ENCODE results near the gene GMDS.

GMDS gene

GRCh38 chr6:1854296-1854695, 391.1 kb downstream of the GMDS start:
- H3K27ac ChIP-seq (ENCODE audit: low read length): no peak overlapping the region
- H3K9me3 ChIP-seq (replicated peaks; ENCODE audit: insufficient read depth, low read length): no peaks in the 10 kb centered on the region
- H3K4me1 ChIP-seq (ENCODE audit: low read length): no peaks in the 10 kb centered on the region
- no peak for TF ChIP-seq EZH2 (optimal IDR thresholded peaks at IDR 0.05; ENCODE audit: low read depth, low read length)
- no peak for TF ChIP-seq EZH2phosphoT487 (IDR thresholded peaks at IDR 0.05; ENCODE audit: low read length)
- no peak for TF ChIP-seq CTCF (IDR thresholded peaks at IDR 0.05; ENCODE audit: low read length)
- no peak overlapping the region for H3K4me3 ChIP-seq (ENCODE audit: low read length)
- H3K9me2 ChIP-seq (replicated peaks; ENCODE audit: insufficient read depth, low read length): no peaks in the 10 kb centered on the region
- H3K27me3 ChIP-seq (replicated peaks; ENCODE audit: insufficient read depth, low read length): no peaks in the 10 kb centered on the region
- H3F3A ChIP-seq (ENCODE audit: insufficient read depth, low read length): no peaks in the 10 kb centered on the region
- DNase-seq: no peak
- H4K20me1 ChIP-seq (ENCODE audit: insufficient read depth, low read length): no peaks in the 10 kb centered on the region
- no peak overlapping the region for H3K9ac ChIP-seq (ENCODE audit: low read length)
- H3K4me2 ChIP-seq (ENCODE audit: low read depth, low read length): no peak overlapping the region
- H2AFZ ChIP-seq (ENCODE audit: low read length): no peak overlapping the region
- H3K36me3 ChIP-seq (replicated peaks; ENCODE audit: insufficient read depth, low read length): no peaks in the 10 kb centered on the region
- H3K79me2 ChIP-seq (ENCODE audit: low read length): no peaks in the 10 kb centered on the region

GRCh38 chr6:1853761-1854160, 391.6 kb downstream of the GMDS start:
- Histone ChIP-seq H3K4me2 (ENCODE audit: low read depth, low read length) (no peak overlapping the region), H3K36me3 (replicated peaks; ENCODE audit: insufficient read depth, low read length) (no peaks in the 10 kb centered on the region), H3K27me3 (replicated peaks; ENCODE audit: insufficient read depth, low read length) (no peaks in the 10 kb centered on the region), H3K9me3 (replicated peaks; ENCODE audit: insufficient read depth, low read length) (no peaks in the 10 kb centered on the region), H3K4me1 (ENCODE audit: low read length) (no peaks in the 10 kb centered on the region), H3K27ac (ENCODE audit: low read length) (no peak overlapping the region), H2AFZ (ENCODE audit: low read length) (no peak overlapping the region), H3K4me3 (ENCODE audit: low read length) (no peak overlapping the region), H3F3A (ENCODE audit: insufficient read depth, low read length) (no peaks in the 10 kb centered on the region), H3K9ac (ENCODE audit: low read length) (no peak overlapping the region), H4K20me1 (ENCODE audit: insufficient read depth, low read length) (no peaks in the 10 kb centered on the region), H3K79me2 (ENCODE audit: low read length) (no peaks in the 10 kb centered on the region), H3K9me2 (replicated peaks; ENCODE audit: insufficient read depth, low read length) (no peaks in the 10 kb centered on the region)
- DNase-seq: no peak
- no peak for TF ChIP-seq EZH2 (optimal IDR thresholded peaks at IDR 0.05; ENCODE audit: low read depth, low read length)
- TF ChIP-seq EZH2phosphoT487 (IDR thresholded peaks at IDR 0.05; ENCODE audit: low read length): no peak
- TF ChIP-seq CTCF (IDR thresholded peaks at IDR 0.05; ENCODE audit: low read length): no peak

- Histone ChIP-seq H3K9me2 (replicated peaks; ENCODE audit: insufficient read depth, low read length) (no peaks in the 10 kb centered on the region), H3K4me1 (ENCODE audit: low read length) (no peaks in the 10 kb centered on the region), H3F3A (ENCODE audit: insufficient read depth, low read length) (no peaks in the 10 kb centered on the region), H3K79me2 (ENCODE audit: low read length) (no peaks in the 10 kb centered on the region), H4K20me1 (ENCODE audit: insufficient read depth, low read length) (no peaks in the 10 kb centered on the region), H3K27ac (ENCODE audit: low read length) (no peak overlapping the region), H3K4me2 (ENCODE audit: low read depth, low read length) (no peak overlapping the region), H2AFZ (ENCODE audit: low read length) (no peak overlapping the region), H3K27me3 (replicated peaks; ENCODE audit: insufficient read depth, low read length) (no peaks in the 10 kb centered on the region), H3K4me3 (ENCODE audit: low read length) (no peak overlapping the region), H3K36me3 (replicated peaks; ENCODE audit: insufficient read depth, low read length) (no peaks in the 10 kb centered on the region), H3K9me3 (replicated peaks; ENCODE audit: insufficient read depth, low read length) (no peaks in the 10 kb centered on the region), H3K9ac (ENCODE audit: low read length) (no peak overlapping the region)
- no peak for DNase-seq
- no peak for TF ChIP-seq EZH2phosphoT487 (IDR thresholded peaks at IDR 0.05; ENCODE audit: low read length)
- no peak for TF ChIP-seq CTCF (IDR thresholded peaks at IDR 0.05; ENCODE audit: low read length)
- no peak for TF ChIP-seq EZH2 (optimal IDR thresholded peaks at IDR 0.05; ENCODE audit: low read depth, low read length)
Measured at GRCh38 chr6:1851681-1852456, 393.5 kb downstream of the GMDS start.
